HG02623 (cell line): ENCODE results near the gene TOM1.

ENCODE experiments used
- ATAC-seq: cut with Tn5 transposase; IDR thresholded peaks from one replicate; pipeline ENCODE4 v1.9.1; 2021; ENCODE audit warnings: moderate library complexity; ENCODE audit not compliant: unreplicated experiment

The TOM1 gene

GRCh38 chr22:35299673-35300499, at the start of gene TOM1:
TSS of gene TOM1 (plus strand) at chr22:35299894. CDS start at chr22:35299929, 35 bp downstream.
- peak; percentile 94 for ATAC-seq

GRCh38 chr22:35250156-35250555, 49.5 kb upstream of the TOM1 start:
- no peak for ATAC-seq

DNA sequence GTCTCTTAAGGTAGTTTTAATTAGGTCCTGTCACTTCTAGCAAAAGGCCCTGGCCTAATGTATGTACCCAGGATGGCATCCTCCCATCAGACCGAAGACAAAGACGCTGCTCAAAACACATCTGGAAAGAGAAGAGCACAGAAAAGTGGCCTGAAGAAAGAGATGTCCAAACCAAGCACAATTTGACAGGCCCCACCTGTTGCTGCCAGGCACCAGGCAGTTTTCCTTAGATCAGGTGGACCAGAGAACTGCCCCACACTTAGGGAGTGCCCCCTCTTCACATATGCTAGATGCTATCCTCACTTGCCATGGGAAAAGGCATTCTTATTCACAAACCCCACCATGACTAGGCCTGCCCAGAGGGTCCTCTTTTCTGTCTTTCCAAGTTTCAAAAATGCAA, 45.7 kb upstream of the TOM1 start:
- ATAC-seq, result no peak

GRCh38 chr22:35257002-35257320, 42.7 kb upstream of the TOM1 start:
- ATAC-seq, result peak; percentile 3

- ATAC-seq, result peak; percentile 84
Measured at GRCh38 chr22:35257321-35258190, 42.1 kb upstream of the TOM1 start, which contains the start of gene HMGXB4. TSS of gene HMGXB4 (plus strand) at chr22:35257493. CDS start at chr22:35262391, 4,898 bp downstream.

- ATAC-seq, result no peak
Measured at GRCh38 chr22:35258191-35258988, 41.3 kb upstream of the TOM1 start.

DNA sequence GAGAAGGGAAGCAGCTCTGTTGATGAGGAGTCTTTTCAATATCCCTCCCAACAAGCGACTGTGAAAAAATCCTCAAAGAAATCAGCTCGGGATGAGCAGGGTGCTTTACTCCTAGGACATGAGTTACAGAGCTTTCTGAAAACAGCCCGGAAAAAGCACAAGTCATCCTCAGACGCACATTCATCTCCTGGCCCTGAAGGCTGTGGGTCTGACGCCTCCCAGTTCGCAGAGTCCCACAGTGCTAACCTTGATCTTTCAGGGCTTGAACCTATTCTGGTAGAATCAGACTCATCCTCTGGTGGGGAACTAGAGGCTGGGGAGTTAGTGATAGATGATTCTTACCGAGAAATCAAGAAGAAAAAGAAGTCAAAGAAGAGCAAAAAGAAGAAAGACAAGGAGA, 34.7 kb upstream of the TOM1 start:
- no peak for ATAC-seq

GRCh38 chr22:35266277-35266676, 33.4 kb upstream of the TOM1 start:
- ATAC-seq, result no peak

DNA sequence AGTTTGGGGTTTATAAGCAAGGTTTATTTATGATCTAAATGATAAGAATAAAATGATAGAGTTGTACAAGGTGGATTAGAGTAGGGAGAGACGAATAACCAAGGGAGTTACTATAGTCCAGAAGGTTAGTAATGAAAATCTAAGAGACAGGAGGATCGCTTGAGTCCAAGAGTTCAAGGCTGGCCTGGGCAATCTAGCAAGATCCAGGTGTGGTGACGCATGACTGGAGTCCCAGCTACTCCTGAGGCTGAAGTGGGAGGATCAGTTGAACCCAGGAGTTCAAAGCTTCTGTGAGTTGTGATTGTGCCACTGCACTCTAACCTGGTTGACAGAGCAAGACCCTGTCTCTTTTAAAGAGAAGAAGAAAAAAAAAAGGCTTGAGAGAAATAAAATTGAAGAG, 30.1 kb upstream of the TOM1 start:
- ATAC-seq, result no peak

DNA sequence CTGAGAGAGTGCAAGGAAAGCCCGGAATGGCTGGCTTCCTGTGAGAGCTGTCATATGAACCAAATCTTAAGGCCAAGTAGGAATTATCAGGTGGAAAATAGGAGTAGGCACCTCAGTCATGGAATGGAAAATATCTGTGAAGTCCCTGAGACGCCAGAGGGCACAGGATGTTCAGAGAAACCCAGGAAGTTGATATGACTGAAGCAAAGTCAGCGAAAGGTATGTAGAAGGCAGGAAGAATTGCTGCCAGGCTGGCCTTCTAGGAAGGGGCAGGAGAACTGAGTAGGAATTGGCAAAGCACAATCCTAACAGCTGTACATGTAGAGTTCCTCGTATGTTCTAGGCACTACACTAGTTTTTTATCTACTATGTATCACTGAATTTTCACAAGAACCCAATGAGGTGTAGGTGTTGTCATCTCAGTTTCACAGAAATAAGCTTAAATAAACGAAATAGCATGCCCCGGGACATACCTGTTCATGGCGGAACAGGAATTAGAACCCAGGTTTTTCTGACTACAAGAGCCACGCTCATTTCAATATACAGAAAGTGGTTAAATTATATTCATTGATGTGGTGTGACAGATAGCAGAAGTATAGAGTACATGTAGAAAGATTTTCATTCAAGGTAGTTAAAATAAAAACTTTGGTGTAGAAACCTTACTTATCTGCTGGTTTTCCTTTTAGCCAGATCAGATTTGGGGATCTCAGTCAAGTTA, 25.4 kb upstream of the TOM1 start:
- ATAC-seq, result no peak

- ATAC-seq, result no peak
Measured at GRCh38 chr22:35275580-35275979, 24.1 kb upstream of the TOM1 start.

DNA sequence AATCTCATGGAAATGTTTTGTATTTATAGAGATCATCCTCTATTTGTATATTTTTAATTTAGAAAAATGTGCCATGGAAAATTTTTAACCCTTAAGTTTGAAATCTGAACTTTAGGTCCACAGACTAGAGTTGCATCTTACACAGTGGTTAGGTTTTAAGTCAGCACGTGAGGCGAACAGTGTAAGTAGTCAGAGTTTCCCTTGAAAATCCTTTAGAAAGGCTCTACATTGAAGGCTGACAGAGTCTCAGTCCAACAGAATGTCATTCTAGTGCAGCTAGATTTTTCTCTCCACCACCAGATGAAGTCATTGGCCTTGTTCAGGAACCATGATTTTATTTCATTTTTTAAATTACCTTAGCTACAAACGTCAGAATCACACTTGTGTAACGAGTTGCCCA, 23.7 kb upstream of the TOM1 start:
- ATAC-seq, result no peak

DNA sequence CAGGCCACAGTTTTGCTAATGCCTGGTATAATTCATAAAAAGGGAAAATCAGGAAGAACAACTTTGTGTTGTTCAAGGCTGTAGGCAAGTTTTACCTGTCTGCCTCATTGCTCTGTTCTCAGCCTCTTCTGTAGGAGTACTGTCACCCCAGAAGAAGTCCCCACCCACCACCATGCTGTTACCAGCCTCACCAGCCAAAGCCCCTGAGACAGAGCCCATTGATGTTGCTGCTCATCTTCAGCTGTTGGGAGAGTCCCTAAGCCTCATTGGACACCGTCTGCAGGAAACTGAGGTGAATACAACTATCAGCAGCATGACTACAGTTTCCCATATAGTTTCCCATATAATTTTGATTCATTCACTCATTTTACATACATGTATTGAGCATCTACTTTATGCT, 11.6 kb upstream of the TOM1 start:
- ATAC-seq, result no peak

DNA sequence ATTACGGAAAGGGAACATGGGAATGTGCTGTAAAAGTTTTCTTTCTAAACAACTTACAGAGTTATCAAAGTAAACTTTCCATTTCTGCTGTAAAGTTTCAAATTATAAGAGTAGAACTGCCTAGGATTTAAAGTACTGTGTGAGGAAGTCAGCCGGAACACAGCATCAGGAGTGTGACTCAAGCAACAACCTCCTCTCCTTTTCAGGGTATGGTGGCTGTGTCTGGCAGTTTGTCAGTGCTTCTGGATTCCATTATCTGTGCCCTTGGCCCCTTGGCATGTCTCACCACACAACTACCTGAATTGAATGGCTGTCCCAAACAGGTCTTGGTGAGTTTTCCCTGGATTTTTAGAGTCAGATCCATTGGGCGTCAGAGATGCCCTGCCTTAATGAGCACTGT, 6.9 kb upstream of the TOM1 start:
- ATAC-seq, result no peak

DNA sequence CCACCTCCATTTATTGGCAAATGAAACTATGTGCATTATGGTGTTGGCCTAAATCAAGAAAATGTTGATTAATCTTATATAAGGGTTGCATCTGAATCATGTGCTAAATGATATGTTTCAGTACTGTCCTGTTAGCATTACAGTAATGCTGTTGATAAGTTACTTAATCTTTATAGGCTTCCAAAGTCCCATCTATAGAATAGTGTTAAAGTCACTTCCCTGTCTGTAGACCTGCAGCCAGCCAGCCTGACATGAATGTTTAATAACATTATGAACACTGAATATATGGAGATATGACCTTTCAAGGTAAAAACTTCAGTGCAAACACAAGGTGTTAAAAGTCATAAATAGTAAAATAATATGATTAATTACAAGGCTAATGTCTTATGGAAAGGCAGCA, 3.6 kb upstream of the TOM1 start:
- no peak for ATAC-seq

GRCh38 chr22:35299217-35299672, 449 bp upstream of the TOM1 start:
- ATAC-seq, result no peak

DNA sequence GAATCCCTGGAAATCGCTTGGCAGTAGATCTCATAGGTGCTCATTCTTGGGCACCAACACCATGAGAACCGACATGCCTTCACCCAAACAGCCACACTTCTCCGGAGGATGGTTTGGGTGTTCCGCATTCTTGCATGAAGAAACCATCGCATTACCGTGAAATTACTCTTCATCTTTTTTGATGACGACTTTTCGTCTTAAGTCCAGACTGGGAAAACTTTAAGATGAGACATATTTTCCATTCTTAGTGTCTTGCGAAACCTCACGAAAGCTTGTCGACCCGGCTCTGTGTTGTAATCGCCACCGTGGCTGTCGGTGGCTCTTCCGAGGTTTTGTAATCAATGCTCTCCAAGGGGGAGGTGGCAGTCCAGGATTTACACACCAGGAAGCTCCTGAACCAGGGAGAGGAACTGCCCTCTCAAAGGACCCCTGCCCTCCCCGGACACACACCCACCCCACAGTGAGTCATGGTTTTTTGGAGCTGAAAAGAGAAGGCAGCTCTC, 1.7 kb downstream of the TOM1 start:
- no peak for ATAC-seq

GRCh38 chr22:35303029-35303624, 3.4 kb downstream of the TOM1 start:
- ATAC-seq, result no peak

DNA sequence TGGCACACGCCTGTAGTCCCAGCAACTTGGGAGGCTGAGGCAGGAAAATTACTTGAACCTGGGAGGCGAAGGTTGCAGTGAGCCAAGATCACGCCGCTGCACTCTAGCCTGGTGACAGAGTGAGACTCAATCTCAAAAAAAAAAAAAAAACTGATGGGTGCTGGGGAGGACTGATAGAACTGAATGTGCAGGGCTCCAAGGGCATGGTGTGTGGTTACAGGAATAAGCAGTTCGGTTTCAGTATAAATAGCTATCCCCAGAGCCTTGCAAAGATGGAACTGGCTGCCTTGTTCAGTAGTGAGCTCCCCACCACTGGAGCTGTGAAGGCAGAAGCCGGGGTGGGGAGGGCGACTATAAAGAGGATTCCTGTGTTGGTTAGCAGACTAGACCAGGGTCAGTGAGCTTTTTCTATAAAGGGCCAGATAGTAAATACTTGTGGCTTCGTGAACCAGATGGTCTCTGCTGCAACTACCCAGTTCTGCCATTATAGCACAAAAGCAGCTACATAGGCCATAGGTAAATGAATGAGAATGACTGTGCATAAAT, 5.9 kb downstream of the TOM1 start:
- no peak for ATAC-seq
